ENCODE measurements around the gene PRR7. TPM values are rescaled to one million over a fixed set of nuclear protein-coding genes. Genes with fewer than 3 reads are reported as not detected.

PRR7 gene
- total RNA-seq, 1 donor from 2014 or later = 1.2 TPM

GRCh38 chr5:177456976-177457851 is 10.6 kb downstream of the PRR7 start:
- TF ChIP-seq, protein P1, sequence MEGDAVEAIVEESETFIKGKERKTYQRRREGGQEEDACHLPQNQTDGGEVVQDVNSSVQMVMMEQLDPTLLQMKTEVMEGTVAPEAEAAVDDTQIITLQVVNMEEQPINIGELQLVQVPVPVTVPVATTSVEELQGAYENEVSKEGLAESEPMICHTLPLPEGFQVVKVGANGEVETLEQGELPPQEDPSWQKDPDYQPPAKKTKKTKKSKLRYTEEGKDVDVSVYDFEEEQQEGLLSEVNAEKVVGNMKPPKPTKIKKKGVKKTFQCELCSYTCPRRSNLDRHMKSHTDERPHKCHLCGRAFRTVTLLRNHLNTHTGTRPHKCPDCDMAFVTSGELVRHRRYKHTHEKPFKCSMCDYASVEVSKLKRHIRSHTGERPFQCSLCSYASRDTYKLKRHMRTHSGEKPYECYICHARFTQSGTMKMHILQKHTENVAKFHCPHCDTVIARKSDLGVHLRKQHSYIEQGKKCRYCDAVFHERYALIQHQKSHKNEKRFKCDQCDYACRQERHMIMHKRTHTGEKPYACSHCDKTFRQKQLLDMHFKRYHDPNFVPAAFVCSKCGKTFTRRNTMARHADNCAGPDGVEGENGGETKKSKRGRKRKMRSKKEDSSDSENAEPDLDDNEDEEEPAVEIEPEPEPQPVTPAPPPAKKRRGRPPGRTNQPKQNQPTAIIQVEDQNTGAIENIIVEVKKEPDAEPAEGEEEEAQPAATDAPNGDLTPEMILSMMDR (IDR thresholded peaks at IDR 0.05) = peak in 1 of 3 experiments; percentile 52
- no peak for TF ChIP-seq POLR2A (IDR thresholded peaks at IDR 0.05)
- TF ChIP-seq POLR2AphosphoS5 (IDR thresholded peaks at IDR 0.05; ENCODE audit: insufficient read depth in 1 of 2, low read depth in 1 of 2) = no peak
- peaks cover 36% of the 10 kb centered on the region for H3K4me1 ChIP-seq
- H3K27me3 ChIP-seq = no peaks in the 10 kb centered on the region
- H3K36me3 ChIP-seq = peaks cover 0 to 8% of the 10 kb centered on the region in 2 donors
- no peak overlapping the region for H3K4me3 ChIP-seq
- no peaks in the 10 kb centered on the region for H3K9me3 ChIP-seq
- intact Hi-C loops (cut with DNase I) = loop anchor here (5.0 to 10.0 kb wide), 2 partner anchors 40 to 142 kb away; partner anchors contain the start of genes MXD3 and PDLIM7
- DNase-seq (ENCODE audit: extremely low spot score in 2 of 2) = no peak
- peak overlapping the region; percentile 68 for H3K27ac ChIP-seq

DNA sequence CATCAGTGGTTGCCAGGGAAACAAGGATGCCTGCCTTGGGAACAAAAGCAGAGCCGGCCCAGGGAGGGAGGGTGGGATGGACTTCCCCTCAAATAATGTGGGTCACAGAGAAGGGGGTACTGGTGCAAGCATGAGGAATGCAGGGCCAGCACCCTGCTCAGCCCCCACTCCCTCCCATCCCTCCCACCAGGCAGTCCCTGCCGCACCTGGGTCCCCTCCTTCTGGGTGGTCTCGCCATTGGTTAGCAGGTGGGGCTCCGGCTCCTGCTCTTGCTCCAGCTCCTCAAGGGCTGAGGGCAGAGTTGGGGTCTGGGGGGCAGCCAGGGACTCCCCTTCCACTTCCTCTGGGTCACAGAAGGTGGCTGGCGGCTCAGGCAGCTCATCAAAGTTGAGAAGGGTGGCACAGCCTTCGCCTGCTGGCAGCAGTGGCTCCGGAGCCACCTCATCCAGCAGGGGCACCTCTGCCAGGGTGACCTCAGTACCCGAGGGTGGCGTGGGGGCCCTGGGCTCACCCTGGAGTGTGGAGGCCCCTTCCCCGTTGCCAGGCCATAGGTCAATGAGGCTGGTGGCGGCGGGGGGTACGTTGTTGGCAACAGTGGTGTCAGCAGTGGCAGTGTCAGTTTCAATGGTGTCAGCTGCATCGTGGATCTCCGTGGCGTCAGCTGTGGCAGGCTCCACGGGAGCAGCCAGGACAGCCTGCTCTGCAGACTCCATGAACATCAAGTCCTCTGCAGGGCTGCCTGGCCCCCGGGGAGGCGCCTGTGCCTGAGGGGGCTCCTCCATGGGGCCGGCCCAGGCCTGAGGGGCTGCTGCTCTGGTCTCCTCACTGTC is 11.5 kb downstream of the PRR7 start:
- H3K4me1 ChIP-seq = peaks cover 36% of the 10 kb centered on the region
- no peak overlapping the region for H3K27ac ChIP-seq
- peaks cover 0 to 8% of the 10 kb centered on the region in 2 donors for H3K36me3 ChIP-seq
- no peak for TF ChIP-seq POLR2A (IDR thresholded peaks at IDR 0.05)
- H3K27me3 ChIP-seq = no peaks in the 10 kb centered on the region
- no peak overlapping the region for H3K4me3 ChIP-seq
- intact Hi-C loops (cut with DNase I) = loop anchor here (5.0 to 10.0 kb wide), 2 partner anchors 39 to 143 kb away; partner anchors contain the start of genes MXD3 and PDLIM7
- no peak for DNase-seq (ENCODE audit: extremely low spot score in 2 of 2)
- H3K9me3 ChIP-seq = no peaks in the 10 kb centered on the region

DNA sequence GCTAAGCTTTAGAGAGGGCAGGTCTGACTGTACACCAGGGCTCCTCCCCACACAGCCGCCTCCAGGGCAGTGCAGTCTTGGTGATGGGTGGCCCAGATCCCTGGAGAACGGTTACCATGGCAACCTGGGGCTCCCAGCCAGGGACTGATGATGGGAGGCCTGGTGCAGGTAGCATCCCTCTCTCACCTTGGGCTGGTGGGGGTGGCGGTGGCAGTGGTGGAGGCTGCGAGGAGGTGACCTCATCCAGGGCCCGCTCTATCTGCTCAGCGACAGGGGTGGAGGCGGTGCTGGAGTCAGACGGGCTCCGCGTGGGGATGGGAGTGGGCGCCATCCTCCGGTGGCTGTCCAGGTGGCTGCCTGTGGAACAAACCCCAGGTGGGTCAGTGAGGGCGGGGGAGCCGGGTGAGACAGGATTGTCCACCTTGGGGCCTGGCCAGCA is 12.3 kb downstream of the PRR7 start:
- TF ChIP-seq, protein P1 (IDR thresholded peaks at IDR 0.05) = no peak
- TF ChIP-seq POLR2A (IDR thresholded peaks at IDR 0.05) = no peak
- TF ChIP-seq POLR2AphosphoS5 (IDR thresholded peaks at IDR 0.05; ENCODE audit: insufficient read depth in 1 of 2, low read depth in 1 of 2) = no peak
- no peaks in the 10 kb centered on the region for H3K27me3 ChIP-seq
- peaks cover 30% of the 10 kb centered on the region for H3K4me1 ChIP-seq
- intact Hi-C loops (cut with DNase I) = loop anchor here (5.0 to 10.0 kb wide), 2 partner anchors 38 to 144 kb away; partner anchors contain the start of genes MXD3 and PDLIM7
- H3K36me3 ChIP-seq = peaks cover 0 to 8% of the 10 kb centered on the region in 2 donors
- DNase-seq (ENCODE audit: extremely low spot score in 2 of 2) = no peak
- H3K9me3 ChIP-seq = no peaks in the 10 kb centered on the region
- no peak overlapping the region for H3K27ac ChIP-seq
- no peak overlapping the region for H3K4me3 ChIP-seq

DNA sequence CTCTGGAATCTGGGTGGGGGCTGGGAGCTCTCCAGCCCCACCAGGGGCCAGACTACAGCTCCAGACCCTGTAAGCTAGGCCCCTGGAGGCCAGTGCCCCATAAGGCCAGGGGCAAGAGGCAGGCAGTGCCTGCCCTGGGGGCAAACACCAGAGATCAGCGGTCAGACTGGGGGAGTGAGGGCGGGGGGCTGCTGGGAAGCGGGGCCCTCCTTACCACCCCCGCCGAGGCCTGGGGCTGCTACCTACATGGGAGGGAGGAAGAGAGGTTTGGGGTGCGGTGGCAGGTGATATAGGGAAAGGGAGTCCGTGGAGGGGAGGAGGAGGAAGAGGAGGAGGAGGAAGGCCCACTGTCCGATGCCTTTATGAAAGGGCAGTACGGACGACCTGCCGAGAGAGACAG is 12.7 kb downstream of the PRR7 start:
- Histone ChIP-seq H3K36me3 (peaks cover 0 to 8% of the 10 kb centered on the region in 2 donors), H3K9me3 (no peaks in the 10 kb centered on the region), H3K27me3 (no peaks in the 10 kb centered on the region), H3K4me3 (no peak overlapping the region), H3K27ac (no peak overlapping the region), H3K4me1 (peaks cover 27% of the 10 kb centered on the region)
- intact Hi-C loops (cut with DNase I) = loop anchor here (5.0 to 10.0 kb wide), 2 partner anchors 38 to 145 kb away; partner anchors contain the start of genes MXD3 and PDLIM7
- TF ChIP-seq, protein P1 (IDR thresholded peaks at IDR 0.05) = no peak
- TF ChIP-seq POLR2AphosphoS5 (IDR thresholded peaks at IDR 0.05; ENCODE audit: insufficient read depth in 1 of 2, low read depth in 1 of 2) (no peak), POLR2A (IDR thresholded peaks at IDR 0.05) (no peak)
- no peak for DNase-seq (ENCODE audit: extremely low spot score in 2 of 2)
